SK-N-MC (cell line): ENCODE measurements around the gene OR10A5.

Experiments used
- EZH2 ChIP-seq: fragments of 200-600 bp; sonication (generic); IDR thresholded peaks from one replicate; pipeline ENCODE4 v1.6.1; 2017; ENCODE audit warnings: antibody characterized with exemption
- POLR2AphosphoS5 ChIP-seq: IDR thresholded peaks from 2 replicates; pipeline ENCODE4 v1.6.1; 2012; ENCODE audit warnings: mild to moderate bottlenecking, low read depth, low read length, borderline replicate concordance

- TF ChIP-seq POLR2AphosphoS5 (no peak), EZH2 (no peak)
Observed at GRCh38 chr11:6818967-6819366, 26.5 kb upstream of the OR10A5 start.
